Cardiac septum (tissue), 1 donor: ENCODE results near the gene SULT4A1. TPM values are rescaled to one million over a fixed set of nuclear protein-coding genes. Genes with fewer than 3 reads are reported as not detected.

Experiments
- DNase-seq: peaks from one replicate; pipeline ENCODE4 v3.0.0-alpha.2; 2020; ENCODE audit warnings: low spot score
- intact Hi-C: fragments of 100-400 bp; cut with DNase I; formaldehyde crosslinking; loops from one replicate; pipeline ENCODE4 v1.14.0; 2022
- total RNA-seq: library from RNA; stranded (reverse); fragmentation: NEBNext Ultra II Directional; extraction: Animal tissue kit (Norgen Biotek cat#: 25700); gene quantifications from one replicate; pipeline ENCODE4 v1.2.1, GENCODE V29; 2021
- donor health status: DM: no; HTN: no; CAD: no.

SULT4A1 gene
- total RNA-seq, 1 donor from 2014 or later = 0.13 TPM

DNA sequence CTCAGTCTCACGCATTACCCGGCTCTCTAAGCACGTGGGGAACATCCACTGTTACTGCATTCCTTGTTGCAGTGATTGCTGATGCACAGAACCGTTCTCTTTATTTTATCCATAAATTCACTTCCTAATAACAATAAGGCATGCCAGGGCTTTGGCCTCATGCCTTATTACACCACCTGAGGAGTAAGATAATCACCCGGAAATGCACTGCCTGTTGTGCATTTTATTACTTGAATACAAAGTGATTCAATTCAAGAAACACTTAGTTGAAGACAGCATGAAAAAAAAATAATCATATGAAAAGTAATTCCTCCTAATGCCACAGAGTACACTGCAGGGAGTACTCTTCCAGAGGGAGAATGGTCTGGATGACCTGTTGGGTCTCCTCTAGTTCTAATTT, 69.4 kb downstream of the SULT4A1 start:
- intact Hi-C loops = loop anchor here (10.0 kb wide), 1 partner anchor 408 kb away; no protein-coding TSS in a partner anchor

DNA sequence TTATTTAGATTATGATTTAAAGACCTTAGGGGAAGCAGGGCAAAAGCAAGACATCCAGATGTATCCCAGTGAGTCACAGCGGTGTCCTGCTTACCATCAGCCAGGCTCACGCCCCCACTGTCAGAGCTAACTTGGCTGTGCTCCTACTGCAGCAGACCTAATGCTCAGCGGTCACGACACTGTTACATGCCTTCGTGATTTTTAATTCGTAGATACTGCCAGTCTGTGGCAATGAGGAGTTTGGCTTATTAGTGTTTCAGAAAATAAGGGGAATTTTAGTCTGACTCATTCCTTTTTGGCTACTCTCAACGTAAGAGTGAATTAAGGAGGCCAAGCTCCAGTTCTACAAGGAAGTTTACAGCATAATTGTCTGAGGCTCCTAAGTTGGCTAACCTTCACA, 72.9 kb downstream of the SULT4A1 start:
- intact Hi-C loops = no loop called here
- DNase-seq = no peak

More for the DNA sequence above, 69.4 kb downstream of the SULT4A1 start:
- DNase-seq = no peak

DNA sequence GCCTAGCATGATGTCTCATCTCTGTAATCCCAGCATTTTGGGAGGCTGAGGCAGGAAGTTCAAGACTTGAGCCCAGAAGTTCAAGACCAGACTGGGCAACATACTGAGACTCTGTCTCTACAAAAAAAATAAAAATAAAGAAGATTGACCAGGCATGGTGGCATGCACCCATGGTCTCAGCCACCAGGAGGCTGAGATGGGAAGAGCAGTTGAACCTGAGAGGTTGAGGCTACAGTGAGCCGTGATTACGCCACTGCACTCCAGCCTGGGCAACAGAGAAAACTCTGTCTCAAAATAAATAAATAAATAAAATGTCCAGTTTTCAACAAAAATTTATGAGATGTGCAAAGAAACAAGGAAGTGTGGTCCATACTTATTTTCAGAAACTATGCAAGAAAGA, 78.5 kb downstream of the SULT4A1 start:
- no peak for DNase-seq
- intact Hi-C loops = no loop called here

DNA sequence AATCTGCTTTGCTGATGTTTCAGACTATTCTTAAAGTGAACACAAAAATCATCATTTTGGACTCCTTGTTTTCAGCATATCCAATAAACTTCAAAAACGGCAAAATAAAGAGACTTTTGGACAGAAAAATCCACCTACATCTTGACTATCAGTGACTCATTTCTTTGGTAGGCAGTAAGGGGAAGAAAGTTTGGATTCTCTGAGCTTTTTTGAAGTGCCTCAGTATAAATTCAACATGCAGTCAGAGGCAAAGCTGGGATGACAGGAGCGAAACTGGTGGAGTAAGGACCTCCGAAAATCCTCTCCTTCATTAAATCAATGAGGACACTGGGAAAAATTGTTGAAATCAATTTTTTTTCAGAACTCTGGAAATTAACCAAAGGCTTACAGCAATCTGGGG, 79.9 kb downstream of the SULT4A1 start:
- intact Hi-C loops = no loop called here
- no peak for DNase-seq

DNA sequence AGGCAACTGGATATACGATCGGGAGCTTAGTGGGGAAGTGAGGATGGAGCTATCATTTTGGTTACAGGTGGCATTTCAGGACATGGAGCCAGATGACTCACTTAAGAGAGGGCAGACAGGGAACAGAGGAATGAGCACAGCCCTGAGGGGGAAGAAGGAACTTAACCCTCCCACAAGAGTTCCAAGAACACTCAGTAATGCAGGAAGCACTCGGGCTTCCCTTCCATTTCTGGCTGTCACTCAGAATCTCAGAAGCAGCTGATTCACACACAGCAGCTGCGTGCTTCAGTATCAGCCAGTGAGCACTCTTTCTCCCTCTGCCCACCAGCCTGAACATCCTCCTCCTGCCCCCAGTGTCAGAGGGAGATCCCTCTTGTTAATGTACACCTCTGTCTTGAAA, 85.0 kb downstream of the SULT4A1 start:
- no peak for DNase-seq
- intact Hi-C loops = no loop called here

DNA sequence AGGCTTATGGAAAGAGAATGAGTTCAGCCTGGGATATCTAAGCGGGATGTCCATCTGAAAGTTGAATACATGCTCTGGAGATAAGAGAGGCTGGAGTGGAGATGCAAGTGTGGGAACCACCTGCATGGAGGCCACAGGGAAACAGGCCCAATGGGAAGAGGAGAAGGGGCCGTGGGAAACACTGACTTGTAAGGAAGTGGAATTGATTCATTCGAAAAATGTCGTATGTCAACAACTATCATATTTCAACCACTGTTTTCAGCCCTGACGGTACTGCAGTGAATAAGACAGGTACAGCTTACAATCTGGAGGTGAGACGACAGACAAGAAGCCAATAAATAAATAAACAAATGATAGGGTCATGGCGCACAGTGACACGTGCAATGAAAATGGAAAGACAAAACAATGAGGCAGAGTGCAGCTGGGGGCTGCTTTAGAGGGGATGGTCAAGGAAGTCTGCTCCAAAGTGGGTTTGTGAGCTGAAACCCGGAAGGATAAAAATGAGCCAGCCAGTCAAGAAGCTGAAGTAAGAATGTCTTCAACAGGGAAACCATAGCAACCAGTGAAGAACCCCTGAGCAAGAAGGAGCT, 86.1 kb downstream of the SULT4A1 start:
- intact Hi-C loops = no loop called here
- no peak for DNase-seq

Other genes with a start within 250 kb of the SULT4A1 start
- 1.3 TPM for gene EFCAB6, start 50.2 kb downstream of the SULT4A1 start, total RNA-seq
- gene PNPLA5, start 29.5 kb upstream of the SULT4A1 start, total RNA-seq = not detected
- 0.32 TPM for gene PNPLA3, start 61.3 kb upstream of the SULT4A1 start, total RNA-seq
- gene SAMM50, start 92.9 kb upstream of the SULT4A1 start, total RNA-seq = 51.0 TPM
- gene PARVB, start 161.8 kb upstream of the SULT4A1 start, total RNA-seq = 98.1 TPM